Measurements from ENCODE around the gene EVA1B.

GRCh38 chr1:36345353-36345752, 21.9 kb upstream of the EVA1B start:
- TF ChIP-seq POLR2A (IDR thresholded peaks at IDR 0.05; ENCODE audit: low read depth, low read length), result no peak
- TF ChIP-seq EZH2 (IDR thresholded peaks at IDR 0.05; ENCODE audit: borderline replicate concordance, low read depth, low read length, severe bottlenecking), result no peak

All from endothelial cell of umbilical vein (primary cell).